ENCODE data around the gene COG7. TPM values are rescaled to one million over a fixed set of nuclear protein-coding genes. Genes with fewer than 3 reads are reported as not detected.

Gene COG7
- total and polyA plus RNA-seq, 7 donors, result 6.7 to 14.7 (median 9.4) TPM

- Histone ChIP-seq H3K27me3 (ENCODE audit: insufficient read depth in 3 of 3, low read length in 2 of 3) (no peaks in the 10 kb centered on the region), H3K27ac (no peak overlapping the region), H3K4me1 (no peaks in the 10 kb centered on the region), H3K9me3 (no peaks in the 10 kb centered on the region), H3K36me3 (ENCODE audit: insufficient read depth in 1 of 2, low read depth in 1 of 2) (peaks cover 0 to 83% of the 10 kb centered on the region in 2 donors), H3K4me3 (no peak overlapping the region)
- no peak for DNase-seq
- intact Hi-C loops (cut with DNase I), result no loop called here
- TF ChIP-seq CTCF (IDR thresholded peaks at IDR 0.05), result no peak
- no peak for ATAC-seq
- WGBS, 3 donors, result 80 to 81% (median 80%) methylated on average over 2 of the region's 2 CpGs
These were observed 24.6 kb downstream of the COG7 start for GRCh38 chr16:23428351-23428750.

- no peak for TF ChIP-seq CTCF (IDR thresholded peaks at IDR 0.05)
- Histone ChIP-seq H3K9me3 (no peaks in the 10 kb centered on the region), H3K27me3 (ENCODE audit: insufficient read depth in 3 of 3, low read length in 2 of 3) (no peaks in the 10 kb centered on the region), H3K36me3 (ENCODE audit: insufficient read depth in 1 of 2, low read depth in 1 of 2) (peaks cover 0 to 55% of the 10 kb centered on the region in 2 donors), H3K27ac (peak overlapping the region; percentile 71), H3K4me3 (no peak overlapping the region), H3K4me1 (no peaks in the 10 kb centered on the region)
- ATAC-seq, result no peak
- no peak for DNase-seq
- intact Hi-C loops (cut with DNase I), result no loop called here
- whole genome bisulfite sequencing, 3 donors, result 90 to 91% (median 91%) methylated on average over 14 of the region's 14 CpGs
These were observed 28.6 kb downstream of the COG7 start for GRCh38 chr16:23424292-23424958.

- no peaks in the 10 kb centered on the region for H3K9me3 ChIP-seq
- DNase-seq, result peak; percentile 51 to 68
- no peaks in the 10 kb centered on the region for H3K4me1 ChIP-seq
- ATAC-seq, result peak; percentile 61 to 92 (median 92)
- H3K27ac ChIP-seq, result peak overlapping the region; percentile 71
- intact Hi-C loops (cut with DNase I), result no loop called here
- H3K27me3 ChIP-seq (ENCODE audit: insufficient read depth in 3 of 3, low read length in 2 of 3), result no peaks in the 10 kb centered on the region
- TF ChIP-seq CTCF (IDR thresholded peaks at IDR 0.05), result no peak
- WGBS, 3 donors, result 26 to 33% (median 30%) methylated on average over 11 of the region's 11 CpGs
- H3K4me3 ChIP-seq, result no peak overlapping the region
- peaks cover 0 to 51% of the 10 kb centered on the region in 2 donors for H3K36me3 ChIP-seq (ENCODE audit: insufficient read depth in 1 of 2, low read depth in 1 of 2)
These were observed 29.4 kb downstream of the COG7 start for GRCh38 chr16:23423496-23424049.

GRCh38 chr16:23420011-23420410 is 33.0 kb downstream of the COG7 start:
- Histone ChIP-seq H3K36me3 (ENCODE audit: insufficient read depth in 1 of 2, low read depth in 1 of 2) (peaks cover 2 to 60% of the 10 kb centered on the region in 2 donors), H3K4me1 (peaks cover 7% of the 10 kb centered on the region), H3K4me3 (no peak overlapping the region), H3K27me3 (ENCODE audit: insufficient read depth in 3 of 3, low read length in 2 of 3) (no peaks in the 10 kb centered on the region), H3K27ac (no peak overlapping the region), H3K9me3 (no peaks in the 10 kb centered on the region)
- WGBS, 3 donors, result 83 to 87% (median 83%) methylated on average over 5 of the region's 5 CpGs
- ATAC-seq (no peak), DNase-seq (no peak)
- no peak for TF ChIP-seq CTCF (IDR thresholded peaks at IDR 0.05)
- intact Hi-C loops (cut with DNase I), result no loop called here

Measured in psoas muscle (tissue), 8 donors.